Cardiac muscle cell (in vitro differentiated cells and primary cell): ENCODE data around the gene MSL1. TPM values are rescaled to one million over a fixed set of nuclear protein-coding genes. Genes with fewer than 3 reads are reported as not detected.

Source experiments
- DNase-seq, 2 donors: peaks; one replicate each; pipeline versions ENCODE4 v3.0.0 to v3.0.0-alpha.2; 2010 to 2017; ENCODE audit warnings: low read depth in 1 of 2, low spot score in 1 of 2
- H3K27ac ChIP-seq: fragments of 200-600 bp; sonication (generic); 2 replicates; pipeline ENCODE4 v1.5.1; 2016
- H3K27me3 ChIP-seq: fragments of 200-600 bp; sonication (generic); 2 replicates; pipeline ENCODE4 v1.6.0; 2016; ENCODE audit warnings: control low read depth
- H3K36me3 ChIP-seq: fragments of 200-600 bp; sonication (generic); 2 replicates; pipeline ENCODE4 v1.5.1; 2016; ENCODE audit warnings: control low read depth
- H3K4me1 ChIP-seq: fragments of 200-600 bp; sonication (generic); 2 replicates; pipeline ENCODE4 v1.8.1; 2017; ENCODE audit warnings: low read depth, mild to moderate bottlenecking, mixed run types
- H3K4me3 ChIP-seq: fragments of 200-600 bp; sonication (generic); 2 replicates; pipeline ENCODE4 v1.5.1; 2016; ENCODE audit warnings: mild to moderate bottlenecking
- H3K9me3 ChIP-seq: fragments of 200-600 bp; sonication (generic); 2 replicates; pipeline ENCODE4 v1.5.1; 2017; ENCODE audit warnings: low read depth, mild to moderate bottlenecking, control low read depth
- polyA plus RNA-seq: library from polyadenylated mRNA; unstranded; fragments of >200 nt; fragmentation: Nextera tagmentation; extraction: Ambion mirVana; gene quantifications from 2 replicates; pipeline ENCODE4 v1.2.1, GENCODE V29; 2016
- total RNA-seq: library from RNA; depleted of rRNA; stranded (reverse); fragments of >200 nt; gene quantifications from 2 replicates; pipeline ENCODE4 v1.2.3, GENCODE V29; 2016
- TF ChIP-seq, protein P1 (sequence below): IDR thresholded peaks from 2 replicates; pipeline ENCODE4 v1.5.1; 2012; ENCODE audit warnings: low read depth, mild to moderate bottlenecking, low read length

MSL1 gene
- total and polyA plus RNA-seq, 2 experiments from 2014 or later, result 33.2 to 104 TPM

DNA sequence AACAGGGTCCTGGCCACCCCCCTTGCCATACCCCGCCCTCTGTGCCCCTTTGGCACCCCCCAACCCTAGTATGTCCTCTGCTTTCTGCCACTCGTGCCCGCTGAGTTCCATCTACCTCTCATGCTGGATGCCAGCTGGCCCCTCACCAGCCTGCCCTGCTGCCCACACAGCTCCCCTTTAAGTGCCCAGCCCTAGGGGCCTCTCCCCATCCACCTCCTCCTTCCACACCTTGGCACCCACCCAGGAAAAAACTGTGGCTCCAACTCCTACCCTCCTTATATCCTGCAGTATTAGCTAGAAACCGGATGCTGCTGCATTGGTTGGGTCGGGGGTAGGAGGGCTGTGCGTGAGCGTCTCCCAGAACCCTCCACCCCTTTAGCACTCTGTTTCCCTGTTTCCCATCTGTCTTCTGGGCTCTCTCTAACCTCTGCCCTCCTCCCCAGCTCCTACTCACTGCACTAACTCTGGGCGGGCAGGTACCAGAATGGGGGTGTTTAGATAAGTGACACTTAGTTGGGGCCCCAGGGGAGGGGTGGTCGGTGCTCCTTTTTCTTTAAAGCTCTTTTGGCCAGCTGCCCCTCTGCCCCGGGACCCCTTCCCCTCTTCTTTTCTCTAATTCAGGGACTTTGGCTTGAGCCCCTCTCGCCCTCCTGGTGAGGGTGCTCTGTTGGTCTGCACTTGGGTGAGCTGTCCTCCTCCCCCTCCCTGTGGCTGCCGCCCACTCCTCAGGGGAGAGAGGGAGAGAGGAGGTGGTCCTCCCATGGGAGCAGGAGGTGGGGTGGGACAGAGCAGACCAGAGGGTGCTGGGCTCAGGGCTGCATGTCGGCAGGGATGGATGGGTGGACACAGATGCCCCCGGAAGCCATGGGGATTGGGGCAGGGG lies 31.3 kb upstream of the MSL1 start:
- Histone ChIP-seq H3K27ac (no peak overlapping the region), H3K9me3 (no peaks in the 10 kb centered on the region), H3K36me3 (peaks cover 31% of the 10 kb centered on the region), H3K27me3 (no peaks in the 10 kb centered on the region), H3K4me3 (no peak overlapping the region), H3K4me1 (peaks cover 10% of the 10 kb centered on the region)
- DNase-seq, result no peak
- TF ChIP-seq, protein P1, sequence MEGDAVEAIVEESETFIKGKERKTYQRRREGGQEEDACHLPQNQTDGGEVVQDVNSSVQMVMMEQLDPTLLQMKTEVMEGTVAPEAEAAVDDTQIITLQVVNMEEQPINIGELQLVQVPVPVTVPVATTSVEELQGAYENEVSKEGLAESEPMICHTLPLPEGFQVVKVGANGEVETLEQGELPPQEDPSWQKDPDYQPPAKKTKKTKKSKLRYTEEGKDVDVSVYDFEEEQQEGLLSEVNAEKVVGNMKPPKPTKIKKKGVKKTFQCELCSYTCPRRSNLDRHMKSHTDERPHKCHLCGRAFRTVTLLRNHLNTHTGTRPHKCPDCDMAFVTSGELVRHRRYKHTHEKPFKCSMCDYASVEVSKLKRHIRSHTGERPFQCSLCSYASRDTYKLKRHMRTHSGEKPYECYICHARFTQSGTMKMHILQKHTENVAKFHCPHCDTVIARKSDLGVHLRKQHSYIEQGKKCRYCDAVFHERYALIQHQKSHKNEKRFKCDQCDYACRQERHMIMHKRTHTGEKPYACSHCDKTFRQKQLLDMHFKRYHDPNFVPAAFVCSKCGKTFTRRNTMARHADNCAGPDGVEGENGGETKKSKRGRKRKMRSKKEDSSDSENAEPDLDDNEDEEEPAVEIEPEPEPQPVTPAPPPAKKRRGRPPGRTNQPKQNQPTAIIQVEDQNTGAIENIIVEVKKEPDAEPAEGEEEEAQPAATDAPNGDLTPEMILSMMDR, result no peak

DNA sequence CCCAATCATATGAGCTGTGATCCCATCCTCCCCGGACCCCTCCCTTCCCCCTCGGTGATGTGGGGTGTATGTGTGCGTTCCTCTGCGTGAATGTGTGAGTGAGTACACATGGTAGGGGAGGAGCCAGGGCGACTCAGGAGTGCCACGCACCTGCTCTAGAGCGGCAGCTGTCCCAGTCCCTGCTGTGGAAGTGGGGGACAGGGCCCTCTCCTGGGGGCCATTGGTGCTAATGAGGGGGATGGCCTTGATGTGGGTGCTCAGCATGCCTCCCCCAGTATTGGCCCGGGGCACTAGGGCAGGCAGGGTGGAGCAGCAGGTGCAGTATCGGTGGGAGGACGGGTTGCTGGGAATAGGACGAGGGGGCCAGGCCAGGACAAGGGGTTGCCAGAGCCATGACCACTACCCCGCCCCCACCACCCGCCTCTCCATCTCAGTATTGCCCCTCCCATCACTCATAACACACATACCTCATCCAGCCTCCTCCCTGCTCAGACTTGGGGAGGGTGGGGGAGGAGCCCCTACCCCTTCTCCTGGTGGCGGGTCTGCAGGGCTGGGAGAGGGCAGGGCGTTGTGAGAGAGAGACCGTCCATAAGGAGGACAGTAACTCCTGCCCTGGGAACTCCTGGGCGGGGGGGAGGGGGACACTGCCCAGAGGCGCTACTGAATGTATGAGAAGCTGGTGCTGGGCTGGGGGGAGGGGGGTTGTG lies 29.9 kb upstream of the MSL1 start:
- Histone ChIP-seq H3K4me1 (peaks cover 10% of the 10 kb centered on the region), H3K27ac (no peak overlapping the region), H3K9me3 (no peaks in the 10 kb centered on the region), H3K4me3 (no peak overlapping the region), H3K36me3 (peaks cover 19% of the 10 kb centered on the region), H3K27me3 (no peaks in the 10 kb centered on the region)
- DNase-seq, result no peak
- TF ChIP-seq, protein P1, result no peak

DNA sequence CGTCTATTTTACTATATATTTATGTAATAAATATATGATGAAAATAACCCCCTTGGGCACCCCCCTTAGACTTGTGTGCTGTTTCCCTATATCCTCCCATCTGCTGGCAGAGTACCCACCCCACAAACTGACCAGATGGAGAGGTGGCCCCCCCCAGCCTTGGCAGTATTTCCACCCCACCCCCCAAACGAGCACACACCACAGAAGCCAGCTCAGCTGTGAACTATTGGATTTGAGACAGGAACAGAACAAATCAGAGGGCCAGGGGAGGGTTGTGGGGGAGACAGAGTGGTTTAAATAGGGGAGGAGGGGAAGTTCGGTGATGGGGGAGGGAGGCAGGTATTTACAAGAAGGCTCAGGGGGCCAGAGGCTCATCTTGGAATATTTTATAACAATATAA lies 29.2 kb upstream of the MSL1 start:
- Histone ChIP-seq H3K4me1 (peaks cover 10% of the 10 kb centered on the region), H3K27ac (peak overlapping the region; percentile 70), H3K4me3 (no peak overlapping the region), H3K27me3 (no peaks in the 10 kb centered on the region), H3K36me3 (peaks cover 11% of the 10 kb centered on the region), H3K9me3 (no peaks in the 10 kb centered on the region)
- no peak for DNase-seq
- TF ChIP-seq, protein P1, result no peak

DNA sequence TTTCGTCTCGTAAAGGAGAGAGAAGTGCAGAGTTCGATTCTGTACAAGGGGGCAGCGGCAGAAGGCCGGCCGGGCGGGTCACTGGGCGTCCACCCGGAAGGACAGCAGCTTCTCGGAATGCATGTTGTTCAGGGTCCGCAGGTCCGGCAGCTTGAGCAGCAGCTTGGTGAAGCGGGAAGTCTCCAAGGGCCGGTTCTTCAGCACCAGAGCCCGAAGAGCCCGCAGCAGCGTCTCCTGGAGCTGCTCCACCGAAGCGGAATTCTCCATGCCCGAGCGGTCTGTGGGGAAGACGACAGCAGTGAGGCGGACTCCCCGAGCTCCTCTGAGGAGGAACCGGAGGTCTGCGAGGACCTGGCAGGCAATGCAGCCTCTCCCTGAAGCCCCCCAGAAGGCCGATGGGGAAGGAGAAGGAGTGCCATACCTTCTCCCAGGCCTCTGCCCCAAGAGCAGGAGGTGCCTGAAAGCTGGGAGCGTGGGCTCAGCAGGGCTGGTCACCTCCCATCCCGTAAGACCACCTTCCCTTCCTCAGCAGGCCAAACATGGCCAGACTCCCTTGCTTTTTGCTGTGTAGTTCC lies 28.7 kb upstream of the MSL1 start:
- H3K9me3 ChIP-seq, result no peaks in the 10 kb centered on the region
- H3K27me3 ChIP-seq, result no peaks in the 10 kb centered on the region
- TF ChIP-seq, protein P1, result no peak
- no peak for DNase-seq
- H3K27ac ChIP-seq, result peak overlapping the region; percentile 70
- peaks cover 8% of the 10 kb centered on the region for H3K36me3 ChIP-seq
- H3K4me3 ChIP-seq, result no peak overlapping the region
- peaks cover 10% of the 10 kb centered on the region for H3K4me1 ChIP-seq

DNA sequence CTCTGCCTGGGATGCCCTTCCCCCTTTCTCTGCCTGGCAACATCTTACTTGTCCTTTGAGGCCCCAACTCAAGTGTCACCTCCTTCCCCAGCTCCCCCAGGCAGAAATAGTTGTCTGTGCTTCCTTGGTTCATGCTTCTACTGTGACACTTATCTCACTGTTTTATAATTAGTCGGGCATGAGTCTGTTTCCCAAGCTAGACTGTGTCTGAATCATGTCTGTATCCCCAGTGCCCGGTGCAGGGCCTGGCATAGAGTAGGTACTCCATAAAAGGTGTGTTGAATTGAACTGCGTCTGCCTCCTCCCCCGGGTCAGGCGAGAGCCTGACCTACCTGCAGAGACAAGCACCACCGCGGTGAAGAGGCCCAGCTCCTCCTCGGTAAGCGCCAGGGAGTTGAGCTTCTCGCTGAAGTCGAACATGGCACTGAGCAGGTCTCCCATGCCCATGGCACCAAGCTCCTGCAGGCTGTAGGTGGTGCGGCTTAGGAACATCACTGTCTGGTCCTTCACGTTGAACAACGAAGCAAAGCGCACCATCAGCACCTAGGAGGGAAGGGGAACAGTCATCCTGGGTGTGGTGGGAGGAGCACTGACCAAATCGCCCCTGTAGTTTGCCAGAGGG lies 28.1 kb upstream of the MSL1 start:
- Histone ChIP-seq H3K4me1 (peaks cover 16% of the 10 kb centered on the region), H3K4me3 (no peak overlapping the region), H3K27me3 (no peaks in the 10 kb centered on the region), H3K36me3 (peaks cover 5% of the 10 kb centered on the region), H3K9me3 (no peaks in the 10 kb centered on the region), H3K27ac (peak overlapping the region; percentile 70)
- TF ChIP-seq, protein P1, result no peak
- no peak for DNase-seq
